Measurements from ENCODE around the gene PACRG.
A peak's percentile ranks its signal among the peaks of the same experiment; 100 is the strongest.

PACRG gene

GRCh38 chr6:163354085-163354484, 626.3 kb downstream of the PACRG start:
- Histone ChIP-seq H4K91ac (ENCODE audit: low read length) (no peak overlapping the region), H2BK5ac (ENCODE audit: low read depth, low read length, poor library complexity, severe bottlenecking) (no peak overlapping the region), H3K27me3 (ENCODE audit: control insufficient read depth in 1 of 2, insufficient read depth in 1 of 2, low read length in 2 of 2) (no peaks in the 10 kb centered on the region), H3K9ac (ENCODE audit: low read length) (peak overlapping the region; percentile 68), H2AK5ac (ENCODE audit: low read length, severe bottlenecking) (no peak overlapping the region), H3K14ac (ENCODE audit: low read length in 2 of 2) (no peak overlapping the region), H3K18ac (ENCODE audit: low read depth in 1 of 2, low read length in 2 of 2) (no peak overlapping the region), H4K8ac (ENCODE audit: low read length) (no peak overlapping the region), H3K9me3 (ENCODE audit: control insufficient read depth, low read length) (no peaks in the 10 kb centered on the region), H2BK12ac (ENCODE audit: low read length in 2 of 2) (no peak overlapping the region), H3K23ac (ENCODE audit: low read length in 2 of 2) (no peak overlapping the region), H3K4me1 (ENCODE audit: control insufficient read depth, insufficient read depth, low read depth, low read length) (peaks cover 19% of the 10 kb centered on the region), H2BK120ac (ENCODE audit: low read depth, low read length) (no peak overlapping the region), H3K79me1 (replicated peaks; ENCODE audit: low read length, poor library complexity, severe bottlenecking) (no peaks in the 10 kb centered on the region), H2BK15ac (ENCODE audit: low read depth, poor library complexity, severe bottlenecking) (no peak overlapping the region), H3K4me3 (ENCODE audit: insufficient read depth in 1 of 2, low read depth in 1 of 2, low read length in 2 of 2) (peak overlapping the region in 1 of 2 experiments; percentile 71), H2AFZ (ENCODE audit: low read depth, low read length) (no peak overlapping the region), H3K4ac (ENCODE audit: low read depth in 1 of 2, low read length in 2 of 2) (no peak overlapping the region), H3K36me3 (ENCODE audit: control insufficient read depth in 1 of 2, insufficient read depth in 2 of 2, low read depth in 1 of 2, low read length in 2 of 2) (no peaks in the 10 kb centered on the region), H3K27ac (ENCODE audit: low read length, poor library complexity, severe bottlenecking) (no peak overlapping the region), H3K4me2 (ENCODE audit: low read length, poor library complexity, severe bottlenecking) (no peak overlapping the region)
- DNase-seq = peak; percentile 55
- 39% methylated on average over 4 of the region's 8 CpGs for WGBS

GRCh38 chr6:163354761-163355425, 627.1 kb downstream of the PACRG start:
- Histone ChIP-seq H3K9ac (ENCODE audit: low read length) (peak overlapping the region; percentile 68), H3K4me3 (ENCODE audit: insufficient read depth in 1 of 2, low read depth in 1 of 2, low read length in 2 of 2) (peak overlapping the region in 1 of 2 experiments; percentile 71), H2BK120ac (ENCODE audit: low read depth, low read length) (no peak overlapping the region), H3K9me3 (ENCODE audit: control insufficient read depth, low read length) (no peaks in the 10 kb centered on the region), H2AK5ac (ENCODE audit: low read length, severe bottlenecking) (peak overlapping the region; percentile 54), H2BK12ac (ENCODE audit: low read length in 2 of 2) (peak overlapping the region in 1 of 2 experiments; percentile 82), H3K14ac (ENCODE audit: low read length in 2 of 2) (peak overlapping the region in 1 of 2 experiments; percentile 49), H3K27me3 (ENCODE audit: control insufficient read depth in 1 of 2, insufficient read depth in 1 of 2, low read length in 2 of 2) (no peaks in the 10 kb centered on the region), H2BK15ac (ENCODE audit: low read depth, poor library complexity, severe bottlenecking) (no peak overlapping the region), H3K18ac (ENCODE audit: low read depth in 1 of 2, low read length in 2 of 2) (peak overlapping the region; percentile 56 to 90), H3K79me1 (replicated peaks; ENCODE audit: low read length, poor library complexity, severe bottlenecking) (no peaks in the 10 kb centered on the region), H3K4me1 (ENCODE audit: control insufficient read depth, insufficient read depth, low read depth, low read length) (peaks cover 15% of the 10 kb centered on the region), H3K4me2 (ENCODE audit: low read length, poor library complexity, severe bottlenecking) (peak overlapping the region; percentile 19), H4K8ac (ENCODE audit: low read length) (peak overlapping the region; percentile 95), H3K23ac (ENCODE audit: low read length in 2 of 2) (peak overlapping the region in 1 of 2 experiments; percentile 36), H2AFZ (ENCODE audit: low read depth, low read length) (peak overlapping the region; percentile 76), H2BK5ac (ENCODE audit: low read depth, low read length, poor library complexity, severe bottlenecking) (no peak overlapping the region), H4K91ac (ENCODE audit: low read length) (peak overlapping the region; percentile 85), H3K27ac (ENCODE audit: low read length, poor library complexity, severe bottlenecking) (peak overlapping the region; percentile 87), H3K4ac (ENCODE audit: low read depth in 1 of 2, low read length in 2 of 2) (peak overlapping the region; percentile 3 to 86), H3K36me3 (ENCODE audit: control insufficient read depth in 1 of 2, insufficient read depth in 2 of 2, low read depth in 1 of 2, low read length in 2 of 2) (no peaks in the 10 kb centered on the region)
- 69% methylated on average over 12 of the region's 13 CpGs for WGBS
- no peak for DNase-seq

GRCh38 chr6:163355426-163355991, 627.7 kb downstream of the PACRG start:
- Histone ChIP-seq H3K4ac (ENCODE audit: low read depth in 1 of 2, low read length in 2 of 2) (peak overlapping the region; percentile 86 to 94), H2AFZ (ENCODE audit: low read depth, low read length) (peak overlapping the region; percentile 76), H3K9me3 (ENCODE audit: control insufficient read depth, low read length) (no peaks in the 10 kb centered on the region), H4K91ac (ENCODE audit: low read length) (peak overlapping the region; percentile 14), H2AK5ac (ENCODE audit: low read length, severe bottlenecking) (no peak overlapping the region), H4K8ac (ENCODE audit: low read length) (peak overlapping the region; percentile 95), H2BK120ac (ENCODE audit: low read depth, low read length) (peak overlapping the region; percentile 69), H3K9ac (ENCODE audit: low read length) (peak overlapping the region; percentile 68), H3K36me3 (ENCODE audit: control insufficient read depth in 1 of 2, insufficient read depth in 2 of 2, low read depth in 1 of 2, low read length in 2 of 2) (no peaks in the 10 kb centered on the region), H3K14ac (ENCODE audit: low read length in 2 of 2) (peak overlapping the region in 1 of 2 experiments; percentile 49), H3K18ac (ENCODE audit: low read depth in 1 of 2, low read length in 2 of 2) (peak overlapping the region; percentile 90 to 93), H3K4me3 (ENCODE audit: insufficient read depth in 1 of 2, low read depth in 1 of 2, low read length in 2 of 2) (peak overlapping the region in 1 of 2 experiments; percentile 71), H2BK12ac (ENCODE audit: low read length in 2 of 2) (peak overlapping the region in 1 of 2 experiments; percentile 40), H3K27ac (ENCODE audit: low read length, poor library complexity, severe bottlenecking) (peak overlapping the region; percentile 87), H2BK15ac (ENCODE audit: low read depth, poor library complexity, severe bottlenecking) (peak overlapping the region; percentile 12), H2BK5ac (ENCODE audit: low read depth, low read length, poor library complexity, severe bottlenecking) (no peak overlapping the region), H3K27me3 (ENCODE audit: control insufficient read depth in 1 of 2, insufficient read depth in 1 of 2, low read length in 2 of 2) (no peaks in the 10 kb centered on the region), H3K4me2 (ENCODE audit: low read length, poor library complexity, severe bottlenecking) (peak overlapping the region; percentile 62), H3K23ac (ENCODE audit: low read length in 2 of 2) (no peak overlapping the region), H3K4me1 (ENCODE audit: control insufficient read depth, insufficient read depth, low read depth, low read length) (peaks cover 15% of the 10 kb centered on the region), H3K79me1 (replicated peaks; ENCODE audit: low read length, poor library complexity, severe bottlenecking) (no peaks in the 10 kb centered on the region)
- 8% methylated on average over 8 of the region's 9 CpGs for WGBS
- DNase-seq = peak; percentile 83

GRCh38 chr6:163356324-163356723, 628.5 kb downstream of the PACRG start:
- H3K36me3 ChIP-seq (ENCODE audit: control insufficient read depth in 1 of 2, insufficient read depth in 2 of 2, low read depth in 1 of 2, low read length in 2 of 2) = no peaks in the 10 kb centered on the region
- H3K4me1 ChIP-seq (ENCODE audit: control insufficient read depth, insufficient read depth, low read depth, low read length) = peaks cover 15% of the 10 kb centered on the region
- no peaks in the 10 kb centered on the region for H3K27me3 ChIP-seq (ENCODE audit: control insufficient read depth in 1 of 2, insufficient read depth in 1 of 2, low read length in 2 of 2)
- H3K4ac ChIP-seq (ENCODE audit: low read depth in 1 of 2, low read length in 2 of 2) = peak overlapping the region; percentile 13 to 24
- no peak overlapping the region for H2BK5ac ChIP-seq (ENCODE audit: low read depth, low read length, poor library complexity, severe bottlenecking)
- no peaks in the 10 kb centered on the region for H3K79me1 ChIP-seq (replicated peaks; ENCODE audit: low read length, poor library complexity, severe bottlenecking)
- 0% methylated on average over 8 of the region's 13 CpGs for WGBS
- peak overlapping the region; percentile 62 to 82 for H3K18ac ChIP-seq (ENCODE audit: low read depth in 1 of 2, low read length in 2 of 2)
- peak overlapping the region in 1 of 2 experiments; percentile 8 for H3K14ac ChIP-seq (ENCODE audit: low read length in 2 of 2)
- peak overlapping the region; percentile 69 for H2BK120ac ChIP-seq (ENCODE audit: low read depth, low read length)
- H3K23ac ChIP-seq (ENCODE audit: low read length in 2 of 2) = no peak overlapping the region
- peak overlapping the region in 1 of 2 experiments; percentile 71 for H3K4me3 ChIP-seq (ENCODE audit: insufficient read depth in 1 of 2, low read depth in 1 of 2, low read length in 2 of 2)
- H2AFZ ChIP-seq (ENCODE audit: low read depth, low read length) = no peak overlapping the region
- H2BK15ac ChIP-seq (ENCODE audit: low read depth, poor library complexity, severe bottlenecking) = no peak overlapping the region
- peak overlapping the region; percentile 93 for H4K8ac ChIP-seq (ENCODE audit: low read length)
- peak overlapping the region; percentile 87 for H3K27ac ChIP-seq (ENCODE audit: low read length, poor library complexity, severe bottlenecking)
- no peaks in the 10 kb centered on the region for H3K9me3 ChIP-seq (ENCODE audit: control insufficient read depth, low read length)
- no peak overlapping the region for H2AK5ac ChIP-seq (ENCODE audit: low read length, severe bottlenecking)
- peak overlapping the region; percentile 68 for H3K9ac ChIP-seq (ENCODE audit: low read length)
- H4K91ac ChIP-seq (ENCODE audit: low read length) = peak overlapping the region; percentile 76
- peak; percentile 89 for DNase-seq
- no peak overlapping the region for H3K4me2 ChIP-seq (ENCODE audit: low read length, poor library complexity, severe bottlenecking)
- H2BK12ac ChIP-seq (ENCODE audit: low read length in 2 of 2) = no peak overlapping the region
